Renal cortex interstitium (tissue), 11 donors: ENCODE data around the gene CCDC50. TPM values are rescaled to one million over a fixed set of nuclear protein-coding genes. Genes with fewer than 3 reads are reported as not detected.

ENCODE experiments used
- DNase-seq, 11 donors: peaks; one replicate each; pipeline ENCODE4 v3.0.0-alpha.2; 2013; ENCODE audit warnings: low read depth in 9 of 11, low spot score in 4 of 11; ENCODE audit errors: extremely low read depth in 1 of 11
- polyA plus RNA-seq, 3 donors: library from polyadenylated mRNA; unstranded; fragments of 120-200 nt; gene quantifications; one replicate each; pipeline ENCODE4 v1.2.1, GENCODE V29; 2013; ENCODE audit not compliant: insufficient read length in 3 of 3

The CCDC50 gene
- polyA plus RNA-seq, 3 donors, result 61.5 to 81.9 (median 66.4) TPM

DNA sequence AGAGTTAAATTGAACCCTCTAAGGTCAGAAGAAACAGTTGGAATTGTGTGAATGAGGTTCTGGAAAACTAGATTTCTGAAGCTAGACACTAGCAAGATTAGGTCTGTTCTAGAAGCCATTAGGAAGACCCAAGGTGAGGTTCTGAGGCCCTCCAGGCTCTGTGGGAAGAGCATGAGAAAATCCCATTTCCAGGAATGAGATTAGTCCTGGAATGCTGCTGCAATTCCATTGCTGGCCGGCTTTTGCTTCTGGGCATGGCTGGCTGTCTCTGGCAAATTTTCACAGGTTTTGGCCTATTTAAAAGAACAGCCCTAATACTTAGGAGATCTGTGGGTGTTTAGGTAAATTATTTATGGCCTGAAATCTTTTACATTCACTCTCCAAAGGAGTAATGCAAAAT lies 104.8 kb downstream of the CCDC50 start:
- DNase-seq, result no peak

DNA sequence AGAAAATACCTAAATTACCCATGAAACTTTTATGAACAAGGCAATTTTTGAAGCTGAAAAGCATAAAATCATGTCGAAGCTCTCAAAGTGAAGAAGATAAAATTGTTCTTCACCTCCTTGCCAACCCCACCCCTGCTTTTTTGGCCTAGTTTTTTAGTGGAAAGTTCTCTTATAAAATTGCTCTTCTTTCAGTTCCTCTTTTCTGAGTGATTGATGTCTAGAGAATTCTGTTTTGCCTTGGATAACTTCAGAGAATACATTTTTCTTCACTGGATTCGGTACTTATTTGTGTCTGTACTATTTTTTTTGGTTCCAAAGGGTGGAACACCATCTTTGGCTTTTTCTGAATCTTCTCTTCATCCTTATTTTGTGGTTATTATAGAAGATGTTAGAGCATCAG lies 106.8 kb downstream of the CCDC50 start:
- no peak for DNase-seq

DNA sequence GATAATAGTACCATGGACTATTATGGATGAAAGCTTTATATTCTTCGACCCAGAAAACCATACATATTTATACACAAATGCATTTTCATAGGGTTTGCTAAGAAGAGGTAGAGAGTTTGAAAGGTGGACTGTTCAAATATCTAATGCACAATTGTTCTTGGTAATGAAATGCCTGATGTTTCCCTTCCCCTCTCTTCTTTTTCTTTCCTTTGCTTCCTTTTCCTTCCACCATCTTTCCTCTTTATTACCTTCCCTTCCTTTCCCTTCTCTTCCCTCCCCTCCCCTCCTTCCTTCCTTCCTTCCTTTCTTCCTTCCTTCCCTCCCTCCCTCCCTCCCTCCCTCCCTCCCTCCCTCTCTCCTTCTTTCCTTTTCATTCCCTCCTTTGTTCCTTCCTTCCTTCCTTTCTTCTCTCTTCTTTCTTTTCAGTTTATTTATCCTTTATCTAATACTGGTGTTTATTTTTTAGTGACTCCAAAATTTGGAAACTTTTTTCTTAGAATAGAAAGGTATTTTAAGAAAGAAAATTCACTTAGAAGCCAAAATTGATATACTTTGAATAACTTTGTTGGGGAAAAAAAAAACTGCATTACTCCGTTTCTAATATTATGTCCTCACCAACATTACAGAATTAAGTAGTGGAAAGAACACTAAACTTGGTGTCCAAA lies 109.1 kb downstream of the CCDC50 start:
- no peak for DNase-seq

DNA sequence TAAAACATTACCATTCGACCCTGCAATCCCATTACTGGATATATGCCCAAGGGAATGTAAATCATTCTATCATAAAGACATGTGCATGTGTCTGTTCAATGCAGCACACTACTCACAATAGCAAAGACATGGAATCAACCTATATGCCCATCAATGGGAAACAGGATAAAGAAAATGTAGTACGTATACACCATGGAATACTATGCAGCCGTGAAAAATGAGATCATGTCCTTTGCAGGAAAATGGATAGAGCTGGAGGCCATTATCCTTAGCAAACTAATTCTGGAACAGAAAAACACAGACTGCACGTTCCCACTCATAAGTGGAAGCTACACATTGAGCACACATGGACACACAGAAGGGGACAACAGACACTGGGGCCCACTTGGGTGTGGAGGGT lies 111.3 kb downstream of the CCDC50 start:
- DNase-seq, result no peak

DNA sequence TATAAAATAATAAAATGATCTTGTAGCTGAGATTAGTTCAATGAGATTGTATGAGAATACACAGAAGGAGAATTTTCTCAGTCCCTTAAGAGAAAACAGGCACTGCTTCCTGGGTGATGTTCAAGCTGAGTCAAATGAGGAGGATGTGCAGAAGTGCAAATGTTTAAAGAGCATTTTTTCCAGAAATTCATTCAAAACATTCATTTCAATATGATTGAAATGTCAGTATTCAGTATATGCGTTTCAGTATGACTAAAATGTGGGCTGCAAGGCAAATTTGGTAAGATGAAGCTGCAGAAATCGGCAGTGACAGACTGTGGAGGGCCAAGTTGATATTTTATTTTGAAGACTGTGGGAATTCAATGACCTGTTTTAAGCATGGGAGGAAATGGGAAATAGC lies 112.5 kb downstream of the CCDC50 start:
- DNase-seq, result no peak

DNA sequence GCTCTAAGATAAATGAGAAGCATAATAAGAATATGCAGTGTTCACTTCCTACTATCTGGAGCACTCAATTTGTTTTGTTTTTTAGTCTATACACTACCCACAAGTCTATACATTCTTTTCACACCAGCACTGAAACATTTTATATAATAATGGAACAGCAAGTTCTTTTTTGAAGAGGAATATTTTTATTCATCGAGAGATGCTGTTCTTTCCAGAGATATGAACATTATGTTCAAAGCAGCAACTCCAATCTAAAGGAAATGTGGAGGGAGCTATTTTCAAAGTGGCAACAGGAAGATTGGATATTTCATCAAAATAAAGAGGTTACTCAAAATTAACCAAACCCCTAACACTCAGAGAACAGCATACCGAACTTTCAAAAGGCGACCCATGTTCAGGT lies 115.4 kb downstream of the CCDC50 start:
- no peak for DNase-seq

Other genes starting within 250 kb of the CCDC50 start
- gene OSTN, start 130.2 kb upstream of the CCDC50 start, polyA plus RNA-seq, result 10 to 100 TPM in 1 of 3 donors, 1 to 10 TPM in 2; 7.3 to 10.3 (median 8.5) TPM
- gene UTS2B, start 1.1 kb downstream of the CCDC50 start, polyA plus RNA-seq, result under 1 TPM; 0.65 to 0.88 (median 0.70) TPM
- gene PYDC2, start 131.8 kb downstream of the CCDC50 start, polyA plus RNA-seq, result not detected